ENCODE measurements around the gene MNT. TPM values are rescaled to one million over a fixed set of nuclear protein-coding genes. Genes with fewer than 3 reads are reported as not detected.

The MNT gene
- total and polyA plus RNA-seq, 9 of the 15 experiments (the other 6 are each of a cell fraction or from before 2014, with no cell fraction given) = 0.18 to 23.8 (median 5.3) TPM

GRCh38 chr17:2401426-2402221, 764 bp upstream of the MNT start (continued):
- TF ChIP-seq MBD2 (IDR thresholded peaks at IDR 0.05; ENCODE audit: borderline replicate concordance, low read depth) (0 out of 2 replicates have a peak, but pooled peaks have one; percentile 17), FOXK2 (conservative IDR thresholded peaks at IDR 0.05 in 1 of 2, IDR thresholded peaks at IDR 0.05 in 1 of 2; ENCODE audit: low read depth in 2 of 2) (peak; percentile 95 to 97), FIP1L1 (IDR thresholded peaks at IDR 0.05; ENCODE audit: low read depth, low read length, poor library complexity, severe bottlenecking) (peak; percentile 25), NEUROD1 (IDR thresholded peaks at IDR 0.05; ENCODE audit: borderline replicate concordance, low read depth, low read length, partially characterized antibody) (peak; percentile 99), TBP (optimal IDR thresholded peaks at IDR 0.05; ENCODE audit: low read depth, low read length) (peak; percentile 62), GABPA (tag; conservative IDR thresholded peaks at IDR 0.05; ENCODE audit: low read depth) (peak; percentile 44), CEBPB (tag; IDR thresholded peaks at IDR 0.05) (peak; percentile 97), ZFP91 (CRISPR knock-in tag; IDR thresholded peaks at IDR 0.05) (peak; percentile 99), RBM25 (IDR thresholded peaks at IDR 0.05; ENCODE audit: low read depth, low read length, severe bottlenecking) (peak; percentile 47), U2AF1 (optimal IDR thresholded peaks at IDR 0.05; ENCODE audit: low read depth, low read length) (peak; percentile 14), PTBP1 (IDR thresholded peaks at IDR 0.05; ENCODE audit: low read depth, low read length) (0 out of 2 replicates have a peak, but pooled peaks have one; percentile 30), ILK (tag; IDR thresholded peaks at IDR 0.05; ENCODE audit: borderline replicate concordance, low read depth) (no peak), ZNF449 (CRISPR knock-in tag; IDR thresholded peaks at IDR 0.05) (no peak)
- TF ChIP-seq, protein P1, sequence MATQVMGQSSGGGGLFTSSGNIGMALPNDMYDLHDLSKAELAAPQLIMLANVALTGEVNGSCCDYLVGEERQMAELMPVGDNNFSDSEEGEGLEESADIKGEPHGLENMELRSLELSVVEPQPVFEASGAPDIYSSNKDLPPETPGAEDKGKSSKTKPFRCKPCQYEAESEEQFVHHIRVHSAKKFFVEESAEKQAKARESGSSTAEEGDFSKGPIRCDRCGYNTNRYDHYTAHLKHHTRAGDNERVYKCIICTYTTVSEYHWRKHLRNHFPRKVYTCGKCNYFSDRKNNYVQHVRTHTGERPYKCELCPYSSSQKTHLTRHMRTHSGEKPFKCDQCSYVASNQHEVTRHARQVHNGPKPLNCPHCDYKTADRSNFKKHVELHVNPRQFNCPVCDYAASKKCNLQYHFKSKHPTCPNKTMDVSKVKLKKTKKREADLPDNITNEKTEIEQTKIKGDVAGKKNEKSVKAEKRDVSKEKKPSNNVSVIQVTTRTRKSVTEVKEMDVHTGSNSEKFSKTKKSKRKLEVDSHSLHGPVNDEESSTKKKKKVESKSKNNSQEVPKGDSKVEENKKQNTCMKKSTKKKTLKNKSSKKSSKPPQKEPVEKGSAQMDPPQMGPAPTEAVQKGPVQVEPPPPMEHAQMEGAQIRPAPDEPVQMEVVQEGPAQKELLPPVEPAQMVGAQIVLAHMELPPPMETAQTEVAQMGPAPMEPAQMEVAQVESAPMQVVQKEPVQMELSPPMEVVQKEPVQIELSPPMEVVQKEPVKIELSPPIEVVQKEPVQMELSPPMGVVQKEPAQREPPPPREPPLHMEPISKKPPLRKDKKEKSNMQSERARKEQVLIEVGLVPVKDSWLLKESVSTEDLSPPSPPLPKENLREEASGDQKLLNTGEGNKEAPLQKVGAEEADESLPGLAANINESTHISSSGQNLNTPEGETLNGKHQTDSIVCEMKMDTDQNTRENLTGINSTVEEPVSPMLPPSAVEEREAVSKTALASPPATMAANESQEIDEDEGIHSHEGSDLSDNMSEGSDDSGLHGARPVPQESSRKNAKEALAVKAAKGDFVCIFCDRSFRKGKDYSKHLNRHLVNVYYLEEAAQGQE (IDR thresholded peaks at IDR 0.05; ENCODE audit: borderline replicate concordance) = peak; percentile 15; the same call in 1 of the 2 replicates
- TF ChIP-seq, protein P1 (CRISPR knock-in tag; IDR thresholded peaks at IDR 0.05; ENCODE audit: low read depth) = no peak

Measured in K562 (cell line).